ENCODE data around the gene KIF1B.

DNA sequence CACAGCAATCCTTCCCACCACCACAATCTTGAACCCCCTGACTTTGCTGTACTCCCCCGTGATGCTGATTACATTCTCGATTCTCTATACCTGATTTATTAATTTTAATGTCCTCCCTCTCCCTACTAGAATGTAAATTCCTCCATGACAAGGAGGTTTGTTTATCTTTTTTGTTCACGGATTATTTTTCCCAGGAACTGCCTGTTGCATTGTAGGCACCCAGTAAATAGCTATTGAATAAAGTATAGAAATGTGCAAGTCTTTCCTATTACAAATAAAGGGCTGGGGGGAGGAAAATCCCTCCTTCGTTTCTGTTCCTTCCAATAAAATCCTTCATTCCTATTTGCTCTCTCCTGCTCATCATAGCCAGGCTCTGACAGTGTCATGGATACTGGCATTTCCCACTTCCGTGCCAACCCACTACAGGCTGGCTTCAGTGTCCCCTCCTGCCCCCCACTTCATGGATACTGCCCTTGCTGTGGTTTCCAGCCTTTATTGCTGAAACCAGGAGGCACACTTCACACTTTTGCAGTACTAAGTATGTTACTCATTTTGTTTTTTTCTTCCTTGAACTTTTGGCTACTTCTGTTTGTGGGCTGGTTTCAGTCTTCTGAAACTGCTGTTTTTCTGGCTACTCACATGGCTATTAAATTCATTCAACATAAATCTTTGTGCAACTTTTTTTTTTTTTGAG lies 7.5 kb downstream of the KIF1B start:
- TF ChIP-seq, protein P1, sequence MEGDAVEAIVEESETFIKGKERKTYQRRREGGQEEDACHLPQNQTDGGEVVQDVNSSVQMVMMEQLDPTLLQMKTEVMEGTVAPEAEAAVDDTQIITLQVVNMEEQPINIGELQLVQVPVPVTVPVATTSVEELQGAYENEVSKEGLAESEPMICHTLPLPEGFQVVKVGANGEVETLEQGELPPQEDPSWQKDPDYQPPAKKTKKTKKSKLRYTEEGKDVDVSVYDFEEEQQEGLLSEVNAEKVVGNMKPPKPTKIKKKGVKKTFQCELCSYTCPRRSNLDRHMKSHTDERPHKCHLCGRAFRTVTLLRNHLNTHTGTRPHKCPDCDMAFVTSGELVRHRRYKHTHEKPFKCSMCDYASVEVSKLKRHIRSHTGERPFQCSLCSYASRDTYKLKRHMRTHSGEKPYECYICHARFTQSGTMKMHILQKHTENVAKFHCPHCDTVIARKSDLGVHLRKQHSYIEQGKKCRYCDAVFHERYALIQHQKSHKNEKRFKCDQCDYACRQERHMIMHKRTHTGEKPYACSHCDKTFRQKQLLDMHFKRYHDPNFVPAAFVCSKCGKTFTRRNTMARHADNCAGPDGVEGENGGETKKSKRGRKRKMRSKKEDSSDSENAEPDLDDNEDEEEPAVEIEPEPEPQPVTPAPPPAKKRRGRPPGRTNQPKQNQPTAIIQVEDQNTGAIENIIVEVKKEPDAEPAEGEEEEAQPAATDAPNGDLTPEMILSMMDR (IDR thresholded peaks at IDR 0.05), result no peak
- TF ChIP-seq POLR2AphosphoS5 (IDR thresholded peaks at IDR 0.05; ENCODE audit: low read depth, low read length), result no peak

Measured in Panc1 (cell line).